ENCODE results near the gene LRRC71. TPM values are rescaled to one million over a fixed set of nuclear protein-coding genes. Genes with fewer than 3 reads are reported as not detected.

The LRRC71 gene
- total RNA-seq, 1 donor: 0.36 TPM

DNA sequence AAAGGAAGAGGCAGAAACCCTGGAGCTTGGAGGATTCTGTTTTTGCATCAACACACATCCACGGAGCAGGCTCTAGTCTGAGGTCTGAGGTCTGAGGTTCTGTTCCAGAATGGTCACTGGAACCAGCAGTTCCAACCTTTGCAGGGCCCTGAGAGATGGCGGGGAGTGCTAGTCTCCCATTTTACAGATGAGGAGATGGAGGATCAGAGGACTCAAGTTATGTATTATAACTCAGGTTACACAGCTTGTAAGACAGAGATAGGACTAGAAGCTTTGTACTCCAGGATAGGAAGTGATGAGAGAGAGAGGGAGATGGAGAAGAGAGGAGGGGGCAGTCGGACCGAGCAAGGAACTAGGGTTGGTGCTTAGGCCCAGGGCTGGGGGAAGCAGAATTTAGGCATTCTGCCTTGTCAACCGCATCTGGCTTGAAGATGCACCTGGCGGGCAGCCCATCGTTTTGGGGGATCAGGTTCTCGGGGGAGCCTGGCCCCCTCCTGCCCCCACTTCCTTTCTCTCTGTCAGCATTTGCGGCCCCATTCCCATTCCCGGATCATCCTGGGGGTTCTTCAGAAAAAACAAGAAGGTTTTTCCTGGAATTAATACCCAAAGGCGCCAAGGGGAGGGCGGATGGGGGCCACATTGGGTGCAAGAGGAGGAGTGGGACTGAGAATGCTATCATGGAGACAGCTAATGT is 21.3 kb upstream of the LRRC71 start:
- no peak for DNase-seq (ENCODE audit: insufficient read length, low spot score, missing footprints)
- peaks cover 7% of the 10 kb centered on the region for H4K20me1 ChIP-seq (ENCODE audit: insufficient read depth, low read length)
- H2AFZ ChIP-seq (ENCODE audit: low read length): no peak overlapping the region
- H3K27me3 ChIP-seq (ENCODE audit: insufficient read depth, low read length): no peaks in the 10 kb centered on the region
- no peaks in the 10 kb centered on the region for H3K9me3 ChIP-seq (ENCODE audit: low read depth, low read length)
- peak overlapping the region; percentile 90 for H3K4me2 ChIP-seq (ENCODE audit: insufficient read depth, low read length)
- H3K4me1 ChIP-seq (ENCODE audit: insufficient read depth, low read length): peaks cover 95% of the 10 kb centered on the region
- no peak overlapping the region for H3K4me3 ChIP-seq (ENCODE audit: insufficient read depth, low read length)
- peaks cover 3% of the 10 kb centered on the region for H3K36me3 ChIP-seq (ENCODE audit: insufficient read depth, low read length)
- TF ChIP-seq, protein P1, sequence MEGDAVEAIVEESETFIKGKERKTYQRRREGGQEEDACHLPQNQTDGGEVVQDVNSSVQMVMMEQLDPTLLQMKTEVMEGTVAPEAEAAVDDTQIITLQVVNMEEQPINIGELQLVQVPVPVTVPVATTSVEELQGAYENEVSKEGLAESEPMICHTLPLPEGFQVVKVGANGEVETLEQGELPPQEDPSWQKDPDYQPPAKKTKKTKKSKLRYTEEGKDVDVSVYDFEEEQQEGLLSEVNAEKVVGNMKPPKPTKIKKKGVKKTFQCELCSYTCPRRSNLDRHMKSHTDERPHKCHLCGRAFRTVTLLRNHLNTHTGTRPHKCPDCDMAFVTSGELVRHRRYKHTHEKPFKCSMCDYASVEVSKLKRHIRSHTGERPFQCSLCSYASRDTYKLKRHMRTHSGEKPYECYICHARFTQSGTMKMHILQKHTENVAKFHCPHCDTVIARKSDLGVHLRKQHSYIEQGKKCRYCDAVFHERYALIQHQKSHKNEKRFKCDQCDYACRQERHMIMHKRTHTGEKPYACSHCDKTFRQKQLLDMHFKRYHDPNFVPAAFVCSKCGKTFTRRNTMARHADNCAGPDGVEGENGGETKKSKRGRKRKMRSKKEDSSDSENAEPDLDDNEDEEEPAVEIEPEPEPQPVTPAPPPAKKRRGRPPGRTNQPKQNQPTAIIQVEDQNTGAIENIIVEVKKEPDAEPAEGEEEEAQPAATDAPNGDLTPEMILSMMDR (IDR thresholded peaks at IDR 0.05; ENCODE audit: extremely low read depth, low read depth, low read length): no peak
- H3K27ac ChIP-seq (ENCODE audit: low read depth, low read length): peak overlapping the region; percentile 100
- H3K79me2 ChIP-seq (ENCODE audit: insufficient read depth, low read length): peaks cover 74% of the 10 kb centered on the region

DNA sequence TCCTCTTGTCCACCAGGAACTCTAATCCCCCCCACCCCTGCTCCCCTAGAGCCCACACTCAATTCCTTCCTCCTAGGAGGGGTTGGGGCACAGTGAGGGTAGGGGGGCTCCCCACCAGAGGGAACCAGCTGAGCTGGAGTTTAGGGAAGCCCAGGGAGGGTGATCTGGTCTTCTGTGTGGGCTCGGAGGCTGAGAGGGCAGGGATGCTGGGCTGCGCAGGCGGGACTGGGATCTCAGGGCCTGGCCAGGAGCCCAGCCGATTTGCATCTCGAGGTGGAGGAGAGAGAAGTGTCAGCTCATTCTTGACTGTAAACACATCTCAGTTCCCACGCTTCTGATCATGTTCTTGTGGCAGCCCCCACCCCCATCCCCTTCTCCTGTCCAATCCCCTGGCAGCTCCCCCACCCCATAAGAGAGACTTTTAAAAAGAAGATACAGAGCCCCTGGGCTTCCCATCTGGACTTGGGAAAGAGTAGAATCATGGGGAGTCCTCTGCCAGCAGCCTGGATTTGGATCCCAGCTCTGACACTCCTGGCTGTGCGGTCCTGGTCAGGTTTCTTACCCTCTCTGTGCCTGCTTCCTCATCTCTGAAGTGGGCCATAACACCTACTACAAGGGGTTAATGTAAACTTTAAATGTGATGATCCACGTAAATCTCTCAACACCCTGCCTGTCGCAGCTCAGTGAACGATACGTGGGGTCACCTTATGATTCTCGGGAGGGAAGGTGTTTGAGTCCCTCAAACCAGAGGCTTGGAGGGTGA is 20.3 kb upstream of the LRRC71 start:
- TF ChIP-seq, protein P1 (IDR thresholded peaks at IDR 0.05; ENCODE audit: extremely low read depth, low read depth, low read length): no peak

DNA sequence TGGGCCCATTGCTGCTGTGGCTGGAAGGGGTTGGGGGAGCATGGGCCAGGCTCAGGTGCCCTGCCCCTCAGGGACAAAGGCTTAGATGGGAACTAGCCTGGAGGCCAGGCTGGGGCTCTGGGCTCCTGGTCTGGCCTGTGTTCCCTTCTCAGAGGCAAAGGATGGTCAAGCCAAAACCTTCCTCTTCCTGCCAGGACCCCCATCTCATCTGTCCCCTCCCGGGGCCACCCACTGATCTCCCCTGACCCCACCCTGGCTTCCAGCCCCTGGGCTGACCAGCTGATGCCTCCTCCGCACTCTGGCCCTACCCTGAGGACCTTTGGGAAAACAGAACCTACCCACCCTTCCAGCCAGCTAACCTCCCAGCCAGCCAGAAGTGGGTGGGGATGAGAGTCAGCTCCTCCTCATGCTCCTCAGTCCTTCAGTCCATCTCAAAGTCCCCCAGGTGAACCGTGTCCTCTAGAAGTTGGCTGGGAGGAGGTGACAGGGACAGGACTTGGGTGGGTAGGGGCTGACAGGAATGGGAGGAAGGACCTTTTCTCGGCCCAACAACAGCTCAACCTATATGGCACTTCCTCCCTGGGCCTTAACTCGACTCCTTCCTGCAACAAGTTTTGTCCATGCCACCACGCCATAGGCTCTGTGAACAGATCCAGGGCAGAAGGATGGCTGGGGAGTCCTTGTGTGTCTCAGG is 19.4 kb upstream of the LRRC71 start:
- DNase-seq (ENCODE audit: insufficient read length, low spot score, missing footprints): no peak
- Histone ChIP-seq H4K20me1 (ENCODE audit: insufficient read depth, low read length) (peaks cover 7% of the 10 kb centered on the region), H3K4me3 (ENCODE audit: insufficient read depth, low read length) (no peak overlapping the region), H3K27me3 (ENCODE audit: insufficient read depth, low read length) (no peaks in the 10 kb centered on the region), H3K9me3 (ENCODE audit: low read depth, low read length) (no peaks in the 10 kb centered on the region), H3K79me2 (ENCODE audit: insufficient read depth, low read length) (peaks cover 88% of the 10 kb centered on the region), H3K36me3 (ENCODE audit: insufficient read depth, low read length) (peaks cover 17% of the 10 kb centered on the region), H3K4me1 (ENCODE audit: insufficient read depth, low read length) (peaks cover 76% of the 10 kb centered on the region), H2AFZ (ENCODE audit: low read length) (peak overlapping the region; percentile 22), H3K4me2 (ENCODE audit: insufficient read depth, low read length) (no peak overlapping the region), H3K27ac (ENCODE audit: low read depth, low read length) (peak overlapping the region; percentile 100)
- TF ChIP-seq, protein P1 (IDR thresholded peaks at IDR 0.05; ENCODE audit: extremely low read depth, low read depth, low read length): no peak

More for the DNA sequence above, 20.3 kb upstream of the LRRC71 start:
- Histone ChIP-seq H3K4me3 (ENCODE audit: insufficient read depth, low read length) (no peak overlapping the region), H4K20me1 (ENCODE audit: insufficient read depth, low read length) (peaks cover 7% of the 10 kb centered on the region), H3K9me3 (ENCODE audit: low read depth, low read length) (no peaks in the 10 kb centered on the region), H3K4me2 (ENCODE audit: insufficient read depth, low read length) (peak overlapping the region; percentile 38), H3K27me3 (ENCODE audit: insufficient read depth, low read length) (no peaks in the 10 kb centered on the region), H3K4me1 (ENCODE audit: insufficient read depth, low read length) (peaks cover 85% of the 10 kb centered on the region), H3K27ac (ENCODE audit: low read depth, low read length) (peak overlapping the region; percentile 100), H2AFZ (ENCODE audit: low read length) (no peak overlapping the region), H3K36me3 (ENCODE audit: insufficient read depth, low read length) (peaks cover 8% of the 10 kb centered on the region), H3K79me2 (ENCODE audit: insufficient read depth, low read length) (peaks cover 79% of the 10 kb centered on the region)
- peak; percentile 95 for DNase-seq (ENCODE audit: insufficient read length, low spot score, missing footprints)

DNA sequence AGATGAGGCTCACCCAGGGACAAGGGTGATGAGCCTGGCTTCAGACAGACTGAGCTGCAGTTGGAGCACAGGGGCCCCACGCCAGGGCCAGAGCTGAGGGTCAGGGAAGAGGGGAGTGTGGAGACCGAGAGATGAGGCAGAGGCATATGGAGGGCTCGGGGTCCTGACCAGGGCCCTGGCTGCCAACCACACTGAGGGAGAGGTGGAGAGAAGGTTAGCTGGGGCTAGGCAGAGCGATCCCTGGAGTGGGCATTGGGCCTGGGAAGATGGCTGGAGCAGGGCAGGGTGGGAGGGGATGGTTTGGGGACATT is 18.9 kb upstream of the LRRC71 start:
- Histone ChIP-seq H3K4me1 (ENCODE audit: insufficient read depth, low read length) (peaks cover 75% of the 10 kb centered on the region), H3K27me3 (ENCODE audit: insufficient read depth, low read length) (no peaks in the 10 kb centered on the region), H3K4me2 (ENCODE audit: insufficient read depth, low read length) (no peak overlapping the region), H4K20me1 (ENCODE audit: insufficient read depth, low read length) (peaks cover 7% of the 10 kb centered on the region), H3K36me3 (ENCODE audit: insufficient read depth, low read length) (peaks cover 22% of the 10 kb centered on the region), H3K27ac (ENCODE audit: low read depth, low read length) (peak overlapping the region; percentile 100), H2AFZ (ENCODE audit: low read length) (no peak overlapping the region), H3K9me3 (ENCODE audit: low read depth, low read length) (no peaks in the 10 kb centered on the region), H3K79me2 (ENCODE audit: insufficient read depth, low read length) (peaks cover 93% of the 10 kb centered on the region), H3K4me3 (ENCODE audit: insufficient read depth, low read length) (no peak overlapping the region)
- TF ChIP-seq, protein P1 (IDR thresholded peaks at IDR 0.05; ENCODE audit: extremely low read depth, low read depth, low read length): no peak
- DNase-seq (ENCODE audit: insufficient read length, low spot score, missing footprints): no peak

Measured in osteoblast (primary cell).